Ovary (tissue), 3 donors: ENCODE data around the gene MROH2A.

ENCODE experiments used
- EP300 ChIP-seq: sonication (generic); formaldehyde crosslinking; IDR thresholded peaks from one replicate; pipeline ENCODE4 v1.6.1; 2017; ENCODE audit warnings: antibody characterized with exemption
- POLR2A ChIP-seq: fragments of 450-650 bp; IDR thresholded peaks from one replicate; pipeline ENCODE4 v1.6.1; 2017; ENCODE audit warnings: antibody characterized with exemption, mild to moderate bottlenecking, moderate library complexity
- TF ChIP-seq, protein P1 (sequence below), 3 donors: fragments of 450-650 bp in 2 of 3; fragments of 200-600 bp in 1 of 3; IDR thresholded peaks; one replicate each; pipeline versions ENCODE4 v1.5.1 to v1.8.0; 2016 to 2022; ENCODE audit warnings: antibody characterized with exemption in 3 of 3, mild to moderate bottlenecking in 1 of 3
- donor health status: DM: no; HTN: no; CAD: no.

DNA sequence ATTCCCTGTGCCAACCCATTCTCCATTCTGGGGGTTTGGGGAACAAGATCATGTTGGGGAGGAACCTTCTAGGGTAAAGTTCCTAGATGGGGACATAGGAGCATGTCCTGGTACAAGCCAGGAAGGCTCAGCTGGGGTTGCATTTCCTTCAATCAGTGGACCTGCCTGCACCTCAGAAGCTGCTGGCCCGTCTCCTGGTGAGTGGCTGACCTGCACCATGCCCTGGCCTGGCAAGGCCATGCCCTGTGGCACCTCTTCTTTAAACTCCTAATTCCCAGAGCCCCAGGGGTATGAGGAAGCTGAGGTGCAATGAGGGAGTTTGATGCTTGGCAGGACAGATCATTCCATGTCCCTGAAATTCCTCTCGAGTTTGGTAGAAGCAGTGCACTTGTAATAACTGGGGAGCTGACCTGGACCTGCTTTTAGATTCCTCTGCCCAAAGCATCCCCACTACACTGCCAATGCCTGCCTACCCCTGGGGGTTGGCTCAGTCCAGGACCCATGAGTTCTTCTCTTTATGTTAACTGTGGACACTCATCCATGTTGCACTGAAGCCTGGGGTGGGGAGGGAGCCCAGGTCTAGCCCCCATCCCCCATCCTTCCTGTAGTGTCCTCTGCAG, 25.3 kb downstream of the MROH2A start:
- TF ChIP-seq, protein P1, sequence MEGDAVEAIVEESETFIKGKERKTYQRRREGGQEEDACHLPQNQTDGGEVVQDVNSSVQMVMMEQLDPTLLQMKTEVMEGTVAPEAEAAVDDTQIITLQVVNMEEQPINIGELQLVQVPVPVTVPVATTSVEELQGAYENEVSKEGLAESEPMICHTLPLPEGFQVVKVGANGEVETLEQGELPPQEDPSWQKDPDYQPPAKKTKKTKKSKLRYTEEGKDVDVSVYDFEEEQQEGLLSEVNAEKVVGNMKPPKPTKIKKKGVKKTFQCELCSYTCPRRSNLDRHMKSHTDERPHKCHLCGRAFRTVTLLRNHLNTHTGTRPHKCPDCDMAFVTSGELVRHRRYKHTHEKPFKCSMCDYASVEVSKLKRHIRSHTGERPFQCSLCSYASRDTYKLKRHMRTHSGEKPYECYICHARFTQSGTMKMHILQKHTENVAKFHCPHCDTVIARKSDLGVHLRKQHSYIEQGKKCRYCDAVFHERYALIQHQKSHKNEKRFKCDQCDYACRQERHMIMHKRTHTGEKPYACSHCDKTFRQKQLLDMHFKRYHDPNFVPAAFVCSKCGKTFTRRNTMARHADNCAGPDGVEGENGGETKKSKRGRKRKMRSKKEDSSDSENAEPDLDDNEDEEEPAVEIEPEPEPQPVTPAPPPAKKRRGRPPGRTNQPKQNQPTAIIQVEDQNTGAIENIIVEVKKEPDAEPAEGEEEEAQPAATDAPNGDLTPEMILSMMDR (IDR thresholded peaks at IDR 0.05): no peak
- TF ChIP-seq POLR2A (no peak), EP300 (no peak)
